GM18867 (cell line): ENCODE results near the gene ZBTB11.
"Not testable (repeated sequence)": the region's sequence is repeated elsewhere in the genome, so short reads cannot be mapped to it uniquely, and the experiment has no call there.

ENCODE experiments used
- ATAC-seq: cut with Tn5 transposase; IDR thresholded peaks from one replicate; pipeline ENCODE4 v1.9.1; 2021; ENCODE audit warnings: mild to moderate bottlenecking, moderate library complexity; ENCODE audit not compliant: unreplicated experiment

ZBTB11 gene

GRCh38 chr3:101691685-101692671 lies 15.0 kb upstream of the ZBTB11 start:
- ATAC-seq, result not testable (repeated sequence)

GRCh38 chr3:101690972-101691371 lies 14.0 kb upstream of the ZBTB11 start:
- no peak for ATAC-seq

- ATAC-seq, result no peak
Observed at GRCh38 chr3:101689286-101689685, 12.4 kb upstream of the ZBTB11 start.

GRCh38 chr3:101687142-101687931 lies 10.4 kb upstream of the ZBTB11 start:
- no peak for ATAC-seq

- peak; percentile 18 for ATAC-seq
Observed at GRCh38 chr3:101685870-101686307, 9.0 kb upstream of the ZBTB11 start.

- no peak for ATAC-seq
Observed at GRCh38 chr3:101685050-101685400, 8.1 kb upstream of the ZBTB11 start.

- ATAC-seq, result no peak
Observed at GRCh38 chr3:101680466-101680865, 3.5 kb upstream of the ZBTB11 start.

GRCh38 chr3:101678837-101679236 lies 1.9 kb upstream of the ZBTB11 start:
- not testable (repeated sequence) for ATAC-seq

- no peak for ATAC-seq
Observed at GRCh38 chr3:101677436-101678286, 729 bp upstream of the ZBTB11 start.

- peak; percentile 87 for ATAC-seq
Observed at GRCh38 chr3:101676216-101676764, 642 bp downstream of the ZBTB11 start.

- ATAC-seq, result no peak
Observed at GRCh38 chr3:101675709-101676215, 1.2 kb downstream of the ZBTB11 start.

- no peak for ATAC-seq
Observed at GRCh38 chr3:101674518-101674917, 2.4 kb downstream of the ZBTB11 start.

- ATAC-seq, result no peak
Observed at GRCh38 chr3:101673953-101674352, 3.0 kb downstream of the ZBTB11 start.

GRCh38 chr3:101671014-101671413 lies 5.9 kb downstream of the ZBTB11 start:
- ATAC-seq, result no peak

GRCh38 chr3:101667844-101668243 lies 9.1 kb downstream of the ZBTB11 start:
- ATAC-seq, result no peak

GRCh38 chr3:101667331-101667730 lies 9.6 kb downstream of the ZBTB11 start:
- no peak for ATAC-seq

- peak; percentile 59 for ATAC-seq
Observed at GRCh38 chr3:101665851-101666250, 11.1 kb downstream of the ZBTB11 start.

GRCh38 chr3:101665357-101665756 lies 11.6 kb downstream of the ZBTB11 start:
- peak; percentile 7 for ATAC-seq

GRCh38 chr3:101660714-101661113 lies 16.2 kb downstream of the ZBTB11 start:
- ATAC-seq, result no peak

- no peak for ATAC-seq
Observed at GRCh38 chr3:101656651-101657050, 20.3 kb downstream of the ZBTB11 start.
